ENCODE results near the gene LDHB.

- TF ChIP-seq RAD21 (IDR thresholded peaks at IDR 0.05; ENCODE audit: low read length) (no peak), EP300 (IDR thresholded peaks at IDR 0.05; ENCODE audit: borderline replicate concordance in 1 of 2, low read depth in 1 of 2, low read length in 1 of 2) (no peak), REST (IDR thresholded peaks at IDR 0.05; ENCODE audit: low read depth, low read length) (no peak), CTCF (IDR thresholded peaks at IDR 0.05) (no peak), GATA2 (CRISPR knock-in tag; IDR thresholded peaks at IDR 0.05) (no peak), CHD2 (IDR thresholded peaks at IDR 0.05; ENCODE audit: low read length, partially characterized antibody) (no peak), POLR2AphosphoS5 (IDR thresholded peaks at IDR 0.05; ENCODE audit: low read depth, low read length) (no peak), GABPA (IDR thresholded peaks at IDR 0.05; ENCODE audit: low read depth) (no peak), ZBTB33 (IDR thresholded peaks at IDR 0.05; ENCODE audit: borderline replicate concordance, low read depth) (no peak), RCOR1 (IDR thresholded peaks at IDR 0.05; ENCODE audit: low read length) (no peak), MXI1 (IDR thresholded peaks at IDR 0.05; ENCODE audit: low read depth, low read length) (no peak), FOXM1 (IDR thresholded peaks at IDR 0.05; ENCODE audit: low read depth) (no peak), NFIC (IDR thresholded peaks at IDR 0.05; ENCODE audit: borderline replicate concordance) (no peak), EZH2phosphoT487 (IDR thresholded peaks at IDR 0.05; ENCODE audit: borderline replicate concordance, low read depth) (no peak)
Observed at GRCh38 chr12:21683115-21683514, 25.5 kb upstream of the LDHB start.

Data from SK-N-SH (cell line).